Smooth muscle cell (in vitro differentiated cells): Measurements from ENCODE around the gene IFITM10. TPM values are rescaled to one million over a fixed set of nuclear protein-coding genes. Genes with fewer than 3 reads are reported as not detected.
"Not testable (repeated sequence)": the region's sequence is repeated elsewhere in the genome, so short reads cannot be mapped to it uniquely, and the experiment has no call there.

Source experiments
- DNase-seq: peaks from one replicate; lab custom pipeline; 2025; ENCODE audit not compliant: unreplicated experiment; lab: John Stamatoyannopoulos, UW
- H2AFZ ChIP-seq: fragments of 200-600 bp; sonication (generic); 2 replicates; pipeline ENCODE4 v1.6.0; 2016; ENCODE audit warnings: antibody characterized with exemption, low read depth, mild to moderate bottlenecking
- H3F3A ChIP-seq: fragments of 200-600 bp; sonication (generic); 2 replicates; pipeline ENCODE4 v1.6.0; 2017; ENCODE audit warnings: antibody characterized with exemption, low read depth
- H3K27ac ChIP-seq: fragments of 200-600 bp; sonication (generic); 2 replicates; pipeline ENCODE4 v1.5.1; 2016; ENCODE audit warnings: low read depth, mild to moderate bottlenecking
- H3K27me3 ChIP-seq: fragments of 200-600 bp; sonication (generic); 2 replicates; pipeline ENCODE4 v1.6.1; 2016; ENCODE audit warnings: low read depth, mild to moderate bottlenecking
- H3K36me3 ChIP-seq: fragments of 200-600 bp; sonication (generic); 2 replicates; pipeline ENCODE4 v1.5.1; 2016; ENCODE audit warnings: low read depth
- H3K4me1 ChIP-seq: fragments of 200-600 bp; sonication (generic); 2 replicates; pipeline ENCODE4 v1.5.1; 2016; ENCODE audit warnings: low read depth
- H3K4me2 ChIP-seq: fragments of 200-600 bp; sonication (generic); 2 replicates; pipeline ENCODE4 v1.6.0; 2016; ENCODE audit warnings: mild to moderate bottlenecking
- H3K4me3 ChIP-seq: fragments of 200-600 bp; sonication (generic); 2 replicates; pipeline ENCODE4 v1.5.1; 2016; ENCODE audit warnings: mild to moderate bottlenecking
- H3K79me2 ChIP-seq: fragments of 200-600 bp; sonication (generic); 2 replicates; pipeline ENCODE4 v1.6.0; 2016; ENCODE audit warnings: low read depth, mild to moderate bottlenecking
- H3K9ac ChIP-seq: fragments of 200-600 bp; sonication (generic); 2 replicates; pipeline ENCODE4 v1.6.0; 2016; ENCODE audit warnings: low read depth
- H3K9me3 ChIP-seq: fragments of 200-600 bp; sonication (generic); replicated peaks from 2 replicates; pipeline ENCODE4 v1.5.1; 2016; ENCODE audit warnings: low read depth
- H4K20me1 ChIP-seq: fragments of 200-600 bp; sonication (generic); 2 replicates; pipeline ENCODE4 v1.6.0; 2016; ENCODE audit warnings: low read depth
- CTCF ChIP-seq: fragments of 200-600 bp; sonication (generic); IDR thresholded peaks from 2 replicates; pipeline ENCODE4 v1.5.1; 2017; ENCODE audit warnings: borderline replicate concordance, mild to moderate bottlenecking, antibody characterized with exemption; ENCODE audit not compliant: insufficient read depth, poor library complexity, severe bottlenecking
- WGBS: methylation state at CpG from one replicate; pipeline ENCODE4 v1.1.7; 2016; ENCODE audit warnings: low lambda C conversion rate; 5-methylcytosine and 5-hydroxymethylcytosine counted together
- polyA plus RNA-seq: library from polyadenylated mRNA; unstranded; fragments of >200 nt; fragmentation: Nextera tagmentation; extraction: Ambion mirVana; gene quantifications from 2 replicates; pipeline ENCODE4 v1.2.1, GENCODE V29; 2016
- total RNA-seq: library from RNA; depleted of rRNA; stranded (reverse); fragments of >200 nt; gene quantifications from 2 replicates; pipeline ENCODE4 v1.2.3, GENCODE V29; 2014

The IFITM10 gene
- total and polyA plus RNA-seq, 2 experiments from 2014 or later: 0.49 to 2.2 TPM

GRCh38 chr11:1691878-1692707 lies 58.3 kb downstream of the IFITM10 start:
- H3K36me3 ChIP-seq: no peaks in the 10 kb centered on the region
- TF ChIP-seq CTCF: no peak
- H2AFZ ChIP-seq: no peak overlapping the region
- no peaks in the 10 kb centered on the region for H4K20me1 ChIP-seq
- no peaks in the 10 kb centered on the region for H3K9me3 ChIP-seq
- 72% methylated on average over 16 of the region's 16 CpGs for WGBS
- DNase-seq: no peak
- H3K4me3 ChIP-seq: no peak overlapping the region
- H3K9ac ChIP-seq: no peak overlapping the region
- H3F3A ChIP-seq: peaks cover 6% of the 10 kb centered on the region
- no peak overlapping the region for H3K27ac ChIP-seq
- peaks cover 19% of the 10 kb centered on the region for H3K4me1 ChIP-seq
- no peaks in the 10 kb centered on the region for H3K79me2 ChIP-seq
- H3K27me3 ChIP-seq: no peaks in the 10 kb centered on the region
- H3K4me2 ChIP-seq: peak overlapping the region; percentile 63

GRCh38 chr11:1691026-1691877 lies 59.1 kb downstream of the IFITM10 start:
- WGBS: 21% methylated on average over 16 of the region's 16 CpGs
- no peaks in the 10 kb centered on the region for H3K27me3 ChIP-seq
- no peak overlapping the region for H3K9ac ChIP-seq

GRCh38 chr11:1690167-1691025 lies 60.0 kb downstream of the IFITM10 start:
- no peak overlapping the region for H3K4me3 ChIP-seq
- peaks cover 6% of the 10 kb centered on the region for H3F3A ChIP-seq
- no peak overlapping the region for H3K9ac ChIP-seq
- no peaks in the 10 kb centered on the region for H4K20me1 ChIP-seq
- no peak for TF ChIP-seq CTCF
- 63% methylated on average over 18 of the region's 22 CpGs for WGBS
- H3K27me3 ChIP-seq: no peaks in the 10 kb centered on the region
- H3K27ac ChIP-seq: no peak overlapping the region
- H3K79me2 ChIP-seq: no peaks in the 10 kb centered on the region
- H2AFZ ChIP-seq: no peak overlapping the region
- H3K9me3 ChIP-seq: no peaks in the 10 kb centered on the region
- peak overlapping the region; percentile 63 for H3K4me2 ChIP-seq
- no peak for DNase-seq
- no peaks in the 10 kb centered on the region for H3K36me3 ChIP-seq
- peaks cover 19% of the 10 kb centered on the region for H3K4me1 ChIP-seq

More at GRCh38 chr11:1691026-1691877, 59.1 kb downstream of the IFITM10 start:
- no peaks in the 10 kb centered on the region for H4K20me1 ChIP-seq
- no peaks in the 10 kb centered on the region for H3K79me2 ChIP-seq
- no peak for TF ChIP-seq CTCF
- DNase-seq: no peak
- H3K4me3 ChIP-seq: no peak overlapping the region
- peak overlapping the region; percentile 63 for H3K4me2 ChIP-seq
- no peaks in the 10 kb centered on the region for H3K36me3 ChIP-seq
- no peak overlapping the region for H2AFZ ChIP-seq
- no peak overlapping the region for H3K27ac ChIP-seq
- H3K9me3 ChIP-seq: no peaks in the 10 kb centered on the region
- peaks cover 19% of the 10 kb centered on the region for H3K4me1 ChIP-seq
- H3F3A ChIP-seq: peaks cover 6% of the 10 kb centered on the region

GRCh38 chr11:1689250-1690166 lies 60.9 kb downstream of the IFITM10 start:
- not testable (repeated sequence) for H2AFZ ChIP-seq, H3K27me3 ChIP-seq, H3K4me2 ChIP-seq, H3K4me3 ChIP-seq, H3K9me3 ChIP-seq, H3F3A ChIP-seq, H3K27ac ChIP-seq, H4K20me1 ChIP-seq, H3K9ac ChIP-seq, DNase-seq, H3K36me3 ChIP-seq, H3K79me2 ChIP-seq
- H3K4me1 ChIP-seq: peaks cover 19% of the 10 kb centered on the region
- 82% methylated on average over 32 of the region's 32 CpGs for WGBS
